ENCODE results near the gene COG5.
A peak's percentile ranks its signal among the peaks of the same experiment; 100 is the strongest.
"Not testable (repeated sequence)": the region's sequence is repeated elsewhere in the genome, so short reads cannot be mapped to it uniquely, and the experiment has no call there.

COG5 gene

DNA sequence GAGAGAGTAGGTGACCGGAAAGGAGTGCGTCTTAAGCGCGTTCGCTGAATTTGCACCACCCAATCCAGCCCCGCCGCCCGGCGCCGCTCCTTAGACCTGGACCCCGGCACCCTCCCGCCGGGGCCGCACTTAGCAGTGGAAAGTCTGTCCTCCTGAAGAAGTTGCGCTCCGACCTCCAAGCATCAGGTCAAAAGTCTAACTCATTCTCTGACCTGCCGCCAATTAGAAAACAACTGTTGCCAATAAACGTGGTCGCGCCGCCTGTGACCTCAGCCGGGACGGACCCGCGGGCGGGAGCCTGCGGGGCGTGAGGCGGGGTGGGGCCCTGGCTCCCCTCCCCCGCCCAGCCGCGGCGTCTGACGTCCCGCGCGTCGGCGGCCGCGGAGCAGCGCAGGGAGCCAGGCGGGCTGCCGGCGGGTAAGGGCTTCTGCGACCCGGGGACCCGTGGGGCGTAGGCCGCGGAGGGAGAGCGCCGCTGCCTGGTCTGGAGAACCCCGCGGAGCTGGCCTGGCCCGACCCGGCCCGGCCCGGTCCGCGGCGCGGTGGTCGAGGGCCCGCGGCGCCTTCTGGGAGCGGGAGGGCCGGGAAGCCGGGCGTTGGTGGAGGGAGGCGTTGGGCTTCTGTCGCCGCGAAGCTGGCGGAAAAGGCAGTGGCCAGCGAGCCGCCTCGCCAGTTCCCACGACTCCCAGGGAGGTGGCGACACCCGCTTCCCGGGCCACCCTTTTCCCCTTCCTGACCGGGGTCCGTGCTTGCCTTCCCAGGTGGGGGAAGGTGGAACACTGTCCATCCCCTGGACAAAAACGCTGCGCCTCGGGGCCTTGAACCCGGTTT, 16.4 kb upstream of the COG5 start, which contains the start of gene BCAP29:
Gene BCAP29 (plus strand): TSS at position 362 of the 831 bp plus-strand sequence. CDS start 527 bp downstream, outside the sequence.
- peak; percentile 80 for DNase-seq

DNA sequence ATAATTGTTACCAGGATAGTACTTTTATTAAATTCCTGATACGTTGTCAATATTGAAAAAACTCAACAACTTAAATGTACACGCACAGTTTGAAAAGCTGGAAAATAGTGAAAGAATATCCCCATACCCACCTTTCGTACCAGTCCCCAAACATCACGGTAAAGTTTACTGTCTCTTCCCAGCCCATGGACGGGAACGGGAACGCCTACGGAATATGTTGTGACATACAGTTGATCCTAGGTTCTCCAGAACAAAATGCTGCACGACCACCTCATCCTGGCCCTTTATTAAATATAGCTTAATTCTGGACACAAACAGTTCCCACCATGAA, 15.8 kb upstream of the COG5 start:
- no peak for DNase-seq

DNA sequence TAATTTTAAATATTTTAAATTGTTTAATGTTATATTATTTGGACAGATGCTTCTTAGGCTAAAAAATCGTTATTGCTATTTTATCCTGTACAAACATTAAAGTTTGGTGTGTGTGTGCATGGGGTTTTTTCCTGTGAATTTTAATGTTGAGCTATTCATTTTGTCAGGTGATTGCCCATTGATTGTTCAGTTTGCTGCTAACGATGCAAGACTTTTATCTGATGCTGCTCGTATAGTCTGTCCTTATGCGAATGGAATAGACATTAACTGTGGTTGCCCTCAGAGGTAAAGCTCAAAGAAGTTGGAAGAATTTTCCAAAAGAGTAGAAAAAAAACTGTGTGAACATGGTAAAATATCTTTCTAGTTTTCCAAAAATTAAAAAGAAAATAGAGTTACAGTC, 9.8 kb upstream of the COG5 start:
- DNase-seq = no peak

DNA sequence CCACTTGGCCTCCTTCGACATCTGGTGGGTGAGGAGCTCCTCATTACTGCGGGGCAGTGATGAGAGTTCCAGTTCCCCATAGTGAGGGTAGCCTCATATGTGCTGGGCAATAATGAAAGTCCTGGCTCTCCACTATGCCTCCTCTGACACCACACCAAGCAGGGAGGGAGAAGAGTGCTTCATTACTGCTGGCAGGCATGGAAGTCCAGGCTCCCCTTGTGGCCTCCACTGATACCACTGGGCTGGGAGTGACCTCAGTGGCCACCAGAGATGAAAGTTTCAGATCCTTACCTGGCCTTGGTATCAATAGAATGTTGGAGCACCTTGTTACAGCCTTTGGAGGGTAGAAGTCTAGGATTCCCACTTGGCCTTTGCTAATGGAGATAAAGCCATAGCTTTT, 6.6 kb upstream of the COG5 start:
- no peak for DNase-seq

DNA sequence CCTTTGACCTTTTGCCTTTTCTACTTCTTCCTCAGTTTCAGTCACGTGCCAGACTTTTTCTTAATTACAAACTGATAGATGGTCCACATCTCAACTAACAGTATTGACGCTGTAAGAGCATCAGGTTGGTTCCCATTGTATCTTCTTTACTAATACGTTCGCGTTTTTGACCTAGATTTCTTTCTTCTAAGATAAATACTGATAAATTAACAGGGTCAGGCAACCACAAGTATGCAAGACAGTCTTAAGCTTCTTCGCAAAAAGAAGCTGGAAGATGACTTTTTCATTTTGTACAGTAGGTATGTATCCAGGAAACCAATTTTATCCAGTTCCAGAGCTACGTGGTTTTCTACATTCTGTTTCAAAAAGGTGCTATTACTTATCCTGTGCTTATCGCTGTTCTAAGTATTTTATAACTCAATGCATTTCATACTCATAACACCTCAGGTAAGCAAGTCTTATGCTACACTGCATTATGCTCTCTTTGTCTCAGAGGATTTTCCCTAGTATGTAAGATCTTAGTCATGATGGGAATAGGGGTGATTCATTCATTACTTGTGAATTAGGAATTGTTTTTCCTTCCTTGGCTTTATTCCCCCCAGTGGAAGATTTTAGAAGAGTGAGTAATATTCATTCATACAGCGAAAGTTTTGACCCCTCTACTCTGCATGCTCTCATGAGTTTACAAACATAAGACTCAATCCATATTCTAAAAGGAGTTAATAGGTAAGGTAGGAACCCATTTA, 1.0 kb upstream of the COG5 start:
- DNase-seq = no peak

DNA sequence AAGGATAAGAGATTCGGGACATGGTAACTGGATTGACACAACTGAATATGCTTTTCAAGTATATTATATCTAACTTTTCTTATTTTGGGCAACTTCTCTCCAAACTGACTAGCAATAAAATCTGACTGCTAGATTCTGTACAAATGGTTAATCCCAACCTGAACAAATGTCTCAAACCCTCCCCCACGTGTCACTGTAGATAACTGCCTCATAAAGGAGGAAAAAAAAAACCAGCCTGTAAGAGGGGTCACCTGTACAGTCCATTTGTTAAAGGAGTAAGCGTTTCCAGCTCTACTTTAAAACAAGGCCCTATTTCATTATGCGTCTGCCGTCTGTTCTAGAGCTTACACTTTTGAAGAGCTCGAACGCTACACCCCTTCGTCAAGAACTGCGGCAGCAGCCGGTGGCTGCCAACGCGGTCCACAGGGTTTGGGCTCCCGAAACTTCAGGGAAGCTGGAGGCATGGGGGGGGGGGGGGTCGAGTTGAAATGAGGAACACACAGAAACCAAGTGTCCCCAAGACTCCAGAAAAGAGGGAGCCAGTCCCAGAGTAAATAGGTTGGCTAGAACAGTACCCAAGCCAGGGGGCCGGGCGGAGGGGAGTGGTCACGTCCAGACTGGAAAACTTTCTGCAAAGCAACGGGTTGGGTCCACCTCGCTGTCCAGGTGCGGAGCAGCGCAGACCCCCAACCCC, 492 bp downstream of the COG5 start:
- peak; percentile 60 for DNase-seq

DNA sequence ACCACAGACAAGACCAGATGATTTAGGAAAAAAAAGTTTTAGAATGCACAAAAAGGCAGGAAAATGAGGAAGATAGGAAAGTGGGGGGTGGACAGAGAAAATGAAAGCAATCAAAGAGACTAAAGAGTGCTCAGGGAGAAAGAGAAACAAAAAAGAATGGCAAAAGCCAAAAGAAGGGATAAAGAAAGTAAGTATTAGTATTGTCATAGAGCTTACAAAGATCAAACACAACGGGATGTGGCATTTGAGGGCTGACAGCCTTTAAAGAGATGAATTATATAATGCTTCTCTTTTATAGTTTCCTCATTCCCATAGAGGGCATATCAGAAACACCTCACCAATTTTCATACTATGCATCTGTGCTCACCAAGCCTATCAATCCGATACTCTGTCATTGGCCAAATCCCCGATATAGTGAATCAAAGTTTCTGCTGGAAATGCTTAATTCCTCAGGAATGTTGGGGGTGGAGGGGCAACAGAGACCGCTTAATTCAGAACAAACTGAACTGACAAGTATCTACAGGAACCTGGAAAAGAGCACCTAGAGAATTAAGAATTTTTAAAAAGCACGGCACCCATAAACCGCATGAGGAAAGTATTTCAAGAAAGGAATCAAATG, 2.7 kb downstream of the COG5 start:
- no peak for DNase-seq

DNA sequence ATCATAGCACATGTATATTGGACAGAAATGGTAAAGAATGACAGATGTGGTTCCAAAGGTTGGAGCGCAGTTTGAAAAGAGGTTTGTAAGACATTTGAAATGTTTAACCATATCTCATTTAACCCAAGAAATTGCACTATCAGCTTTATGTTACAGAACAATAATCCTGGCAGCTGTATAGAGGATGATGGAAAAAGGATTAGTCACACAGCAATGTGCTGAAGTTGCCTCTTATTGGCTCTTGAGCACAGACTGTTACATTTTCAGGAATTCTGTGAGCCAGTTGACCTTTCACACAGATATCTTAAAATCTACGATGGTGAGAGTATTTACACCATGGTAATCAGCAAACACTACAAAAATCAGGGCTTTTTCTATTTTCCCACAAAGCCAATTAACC, 3.9 kb downstream of the COG5 start:
- DNase-seq = no peak

DNA sequence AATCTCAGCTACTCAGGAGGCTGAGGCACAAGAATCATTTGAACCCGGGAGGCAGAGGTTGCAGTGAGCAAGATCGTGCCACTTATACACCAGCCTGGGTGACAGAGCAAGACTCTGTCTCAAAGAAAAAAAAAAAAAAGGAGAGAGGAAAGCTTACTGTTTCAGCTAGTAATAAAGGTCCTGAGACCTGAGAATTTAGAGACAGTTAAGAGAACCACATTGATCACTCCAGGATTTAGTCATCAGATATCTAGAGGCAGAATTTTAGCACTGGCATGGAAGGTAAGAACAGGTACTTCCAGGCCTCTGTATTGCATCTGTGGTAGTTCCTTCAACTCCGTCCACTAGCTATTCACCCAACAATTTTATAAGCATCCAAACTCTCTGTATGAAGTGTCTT, 7.8 kb downstream of the COG5 start:
- no peak for DNase-seq

DNA sequence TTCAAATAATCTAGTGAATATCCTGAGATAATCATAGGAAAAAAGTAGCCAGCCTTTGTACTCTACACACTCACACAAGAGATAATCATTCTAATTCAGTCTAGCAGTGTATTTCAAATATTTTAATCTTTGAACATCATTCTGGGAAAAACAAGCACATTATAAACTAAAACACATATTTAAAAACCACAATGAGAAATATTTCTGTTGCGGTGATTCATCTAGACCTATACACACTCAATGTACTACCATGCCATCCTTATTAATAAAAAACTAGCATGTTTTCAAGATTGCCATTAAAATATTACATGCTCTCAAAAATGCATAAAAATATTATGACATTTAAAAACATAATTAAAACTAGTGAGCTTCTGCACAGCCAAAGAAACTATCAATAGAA, 11.8 kb downstream of the COG5 start:
- DNase-seq = no peak

DNA sequence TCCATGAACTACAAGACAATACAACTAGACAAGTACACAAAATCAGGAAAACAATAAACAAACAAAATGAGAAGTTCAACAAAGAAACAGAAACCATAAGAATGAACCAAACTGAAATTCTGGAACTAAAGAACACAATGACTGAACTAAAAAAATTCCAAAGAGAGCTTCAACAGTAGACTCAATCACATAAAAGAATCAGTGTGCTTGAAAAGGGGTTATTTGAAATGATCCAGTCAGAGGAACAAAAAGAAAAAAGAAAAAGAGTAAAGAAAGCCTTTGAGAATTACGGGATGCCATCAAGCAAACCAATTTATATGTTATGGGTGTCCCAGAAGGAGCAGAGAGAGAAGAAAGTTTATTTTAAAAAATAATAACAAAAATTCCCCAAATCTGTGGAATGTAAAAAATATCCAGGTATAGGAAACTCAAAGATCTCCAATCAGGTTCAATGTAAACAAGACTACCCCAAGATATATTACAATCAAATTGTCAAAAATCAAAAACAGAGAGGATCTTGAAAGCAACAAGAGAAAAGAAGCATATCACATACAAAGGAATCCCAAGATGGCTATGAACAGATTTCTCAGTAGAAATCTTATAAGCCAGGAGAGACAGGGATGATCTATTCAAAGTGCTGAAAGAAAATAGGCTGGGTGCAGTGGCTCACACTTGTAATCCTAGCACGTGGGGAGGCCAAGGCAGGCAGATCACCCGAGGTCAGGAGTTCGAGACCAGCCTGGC, 18.7 kb downstream of the COG5 start:
- DNase-seq = no peak

DNA sequence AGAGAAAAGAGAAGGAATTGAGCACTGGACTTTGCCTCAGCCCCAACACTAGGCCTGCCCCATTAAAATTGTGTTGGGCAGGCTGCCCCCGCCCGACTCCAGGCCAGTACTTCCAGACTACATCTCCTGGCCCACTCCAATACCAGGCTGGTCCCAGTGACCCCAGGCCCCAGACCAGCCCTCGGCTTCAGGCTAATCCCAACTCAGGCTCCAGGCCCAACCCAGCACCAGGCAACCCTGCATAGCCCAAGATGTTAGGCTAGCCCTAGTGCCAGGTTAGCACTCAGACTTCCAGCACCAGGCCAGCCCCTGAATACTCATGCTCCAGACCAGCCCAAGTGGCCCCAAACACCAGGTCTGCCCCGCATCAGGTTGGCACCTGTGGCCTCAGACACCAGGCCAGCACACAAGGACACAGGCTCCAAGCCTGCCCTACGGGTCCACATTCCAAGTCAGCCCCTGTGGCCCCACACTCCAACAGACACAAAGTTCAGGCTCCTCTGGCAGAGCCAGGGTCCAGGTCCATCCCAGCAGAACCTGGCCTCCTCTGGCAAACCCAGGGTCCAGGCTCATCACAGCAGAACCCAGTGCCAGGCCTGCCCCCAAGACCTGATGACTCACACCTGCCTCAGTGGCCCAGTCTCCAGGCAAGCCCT, 20.3 kb downstream of the COG5 start:
- no peak for DNase-seq

DNA sequence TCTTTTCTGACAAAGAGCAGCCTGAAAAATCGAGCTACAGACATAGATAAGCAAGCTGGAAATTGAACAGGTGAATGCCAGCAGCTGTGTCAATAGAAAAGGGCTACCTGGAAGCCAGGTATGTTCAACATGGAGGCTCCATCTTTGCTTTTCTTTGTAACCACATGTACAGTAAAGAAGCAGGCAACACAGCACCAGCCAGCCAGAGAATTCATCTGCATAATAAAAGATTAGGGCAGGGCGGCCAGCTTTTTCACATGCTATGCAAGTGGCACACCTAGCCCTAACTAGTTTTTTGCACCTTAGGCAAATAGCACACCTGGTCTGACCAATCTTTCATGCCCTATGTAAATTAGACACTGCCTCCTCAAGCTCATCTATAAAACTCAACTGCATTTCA, 25.7 kb downstream of the COG5 start:
- DNase-seq = no peak

DNA sequence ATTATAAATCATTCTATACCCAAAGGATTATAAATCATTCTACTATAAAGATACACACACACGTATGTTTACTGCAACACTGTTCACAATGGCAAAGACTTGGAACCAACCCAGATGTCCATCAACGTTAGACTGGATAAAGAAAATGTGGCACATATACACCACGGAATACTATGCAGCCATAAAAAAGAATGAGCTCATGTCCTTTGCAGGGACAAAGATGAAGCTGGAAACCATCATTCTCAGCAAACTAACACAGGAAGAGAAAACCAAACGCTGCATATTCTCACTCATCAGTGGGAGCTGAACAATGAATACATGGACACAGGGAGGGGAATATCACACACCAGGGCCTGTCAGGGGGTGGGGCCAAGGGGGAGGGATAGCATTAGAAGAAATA, 26.5 kb downstream of the COG5 start:
- not testable (repeated sequence) for DNase-seq

DNA sequence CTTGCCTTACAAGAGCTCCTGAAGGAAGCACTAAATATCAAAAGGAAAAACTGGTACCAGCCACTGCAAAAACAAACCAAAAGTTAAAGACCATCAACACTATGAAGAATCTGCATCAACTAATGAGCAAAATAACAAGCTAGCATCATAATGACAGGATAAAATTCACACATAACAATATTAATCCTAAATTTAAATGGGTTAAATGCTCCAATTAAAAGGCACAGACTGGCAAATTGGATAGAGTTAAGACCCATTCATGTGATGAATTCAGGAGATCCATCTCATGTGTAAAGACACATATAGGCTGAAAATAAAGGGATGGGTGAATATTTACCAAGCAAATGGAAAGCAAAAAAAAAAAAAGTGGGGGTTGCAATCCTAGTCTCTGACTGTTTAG, 29.6 kb downstream of the COG5 start:
- no peak for DNase-seq

DNA sequence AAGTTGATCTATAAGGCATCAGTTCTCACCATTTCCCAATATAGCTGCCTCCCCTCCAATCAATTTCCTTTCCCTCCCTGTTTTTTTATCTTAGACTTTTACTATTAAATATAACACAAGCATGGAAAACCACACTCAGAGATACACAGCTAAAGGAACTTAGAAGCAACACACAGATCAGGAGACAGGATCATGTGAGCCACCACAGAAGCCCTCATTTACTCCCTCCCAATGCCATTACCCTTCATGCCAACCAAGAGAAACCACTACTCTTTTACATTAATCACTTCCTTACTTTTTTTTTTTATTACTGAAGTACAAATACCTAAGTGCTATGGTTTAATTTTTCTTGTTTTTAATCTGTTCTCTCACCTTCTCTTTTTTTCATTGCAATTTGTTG, 33.0 kb downstream of the COG5 start:
- DNase-seq = peak; percentile 6

DNA sequence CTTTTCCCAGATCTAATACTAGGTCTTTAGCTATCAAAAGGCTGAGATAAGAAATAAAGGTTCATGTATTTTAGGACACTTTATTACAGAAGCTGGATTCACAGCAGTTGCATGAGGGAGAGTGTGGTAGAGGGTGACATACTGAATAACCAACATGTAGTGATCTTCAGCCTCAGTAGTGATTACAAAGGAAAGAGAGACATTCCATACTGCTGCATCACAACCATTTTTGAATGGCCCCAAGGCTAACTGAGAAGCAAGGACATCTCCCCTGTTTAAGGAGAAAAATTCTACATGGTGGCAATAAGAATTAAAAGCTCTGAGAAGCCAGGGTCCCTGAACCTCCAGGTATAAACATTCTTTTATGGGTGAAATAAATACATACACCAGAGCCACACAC, 35.3 kb downstream of the COG5 start:
- DNase-seq = no peak

DNA sequence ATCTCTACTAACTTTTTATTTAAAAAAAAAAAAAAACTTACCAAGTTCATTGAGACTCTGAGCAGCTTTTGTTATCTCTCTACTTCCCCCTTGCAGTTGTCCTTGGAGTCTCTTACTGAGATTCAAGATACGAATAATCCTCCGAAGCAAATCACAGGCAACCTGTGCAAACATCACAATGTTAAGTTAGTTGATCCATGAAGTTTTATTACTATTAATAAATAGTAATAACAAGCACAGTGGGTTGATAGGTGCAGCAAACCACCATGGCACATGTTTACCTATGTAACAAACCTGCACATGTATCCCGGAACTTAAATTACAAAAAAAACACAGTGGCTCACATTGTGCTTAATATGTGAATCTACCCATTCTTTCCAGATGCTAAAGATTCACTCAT, 36.5 kb downstream of the COG5 start:
- no peak for DNase-seq

DNA sequence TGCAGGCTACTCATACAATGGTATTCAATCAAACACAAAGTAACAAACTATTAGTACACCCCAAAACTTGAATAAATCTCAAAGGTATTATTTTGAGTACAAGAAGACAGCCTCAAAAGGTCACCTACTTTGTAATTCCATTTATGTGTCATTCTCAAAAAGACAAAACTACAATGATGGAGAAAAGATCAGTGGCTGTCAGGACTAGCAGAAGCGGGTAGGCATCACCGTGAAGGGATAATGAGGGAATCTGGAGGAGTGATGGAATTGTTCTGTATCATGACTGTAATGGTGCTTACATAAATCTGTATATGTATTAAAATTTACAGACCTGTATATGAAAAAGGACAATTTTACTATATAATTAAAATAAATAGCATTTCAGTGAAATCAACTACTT, 37.0 kb downstream of the COG5 start:
- DNase-seq = no peak

DNA sequence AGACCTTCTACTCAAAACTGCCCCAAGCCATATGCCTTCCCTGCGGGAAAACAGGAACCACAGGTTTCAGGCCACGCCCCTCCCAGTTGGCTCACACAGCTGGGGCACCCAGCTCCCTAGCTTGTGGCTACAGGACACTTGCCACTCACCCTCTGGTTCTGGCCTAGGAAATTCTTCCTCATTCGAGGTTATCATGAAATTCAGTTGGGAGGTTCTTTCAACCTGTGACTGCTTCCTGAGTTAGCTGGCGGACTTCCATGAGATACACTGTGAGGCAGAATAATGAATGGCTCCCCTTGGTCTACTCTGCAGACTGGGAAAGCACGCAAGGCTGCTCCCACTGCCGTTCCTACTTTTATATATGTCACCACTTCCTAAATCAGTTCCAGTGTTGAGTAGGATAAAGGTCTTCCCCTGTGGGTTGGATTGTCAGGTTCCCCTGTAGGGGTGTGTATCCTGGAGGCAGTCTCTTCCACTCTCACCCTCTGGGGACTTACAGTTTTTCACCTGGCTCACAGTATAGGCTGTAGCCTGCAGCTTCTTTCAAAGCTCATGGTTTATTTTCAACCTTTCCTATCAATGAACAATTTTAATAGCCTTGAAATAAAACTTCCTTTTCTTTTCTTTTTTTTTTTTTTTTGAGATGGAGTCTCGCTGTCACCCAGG, 56.9 kb downstream of the COG5 start:
- peak; percentile 31 for DNase-seq

DNA sequence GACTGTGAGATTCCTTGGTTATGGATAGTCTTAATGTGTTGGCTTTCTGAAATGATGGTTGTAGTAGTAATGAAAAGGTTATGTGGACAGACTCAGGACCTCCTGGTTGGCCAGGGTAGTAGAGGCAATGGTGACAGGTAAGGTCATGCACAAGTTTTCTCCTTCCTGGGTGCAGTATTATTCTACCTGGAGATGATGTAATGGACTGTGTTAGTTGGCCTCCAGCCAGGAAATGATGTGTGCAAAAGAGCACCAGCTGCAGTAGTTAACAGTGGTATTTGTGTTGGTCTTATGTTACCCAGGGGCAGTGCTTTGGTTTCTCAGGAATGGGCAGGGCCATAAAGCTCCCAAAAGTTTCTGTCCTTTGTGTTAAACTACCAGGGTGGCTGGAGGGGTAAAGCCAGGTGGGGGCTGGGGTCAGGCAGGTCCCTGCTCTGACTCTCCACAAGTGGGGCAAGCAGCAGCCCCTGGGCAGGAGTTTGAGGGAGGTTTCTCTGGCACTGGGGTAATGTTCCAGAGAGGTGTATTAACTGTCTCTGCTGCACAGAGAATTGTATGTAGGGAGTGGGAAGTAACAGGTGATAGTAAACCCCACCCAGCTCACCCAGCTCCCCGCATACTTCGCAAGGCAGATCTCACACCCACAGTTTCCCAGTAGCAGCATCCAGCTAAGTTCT, 57.6 kb downstream of the COG5 start:
- DNase-seq = peak; percentile 29

All from hematopoietic multipotent progenitor cell treated with erythropoietin and hydrocortisone succinate and interleukin-3 and kit ligand, for 8 days (in vitro differentiated cells).